ENCODE results near the gene CTSD. TPM values are rescaled to one million over a fixed set of nuclear protein-coding genes. Genes with fewer than 3 reads are reported as not detected.
"Not testable (repeated sequence)": the region's sequence is repeated elsewhere in the genome, so short reads cannot be mapped to it uniquely, and the experiment has no call there.

The CTSD gene
- polyA plus RNA-seq, 1 of the 3 experiments (the other 2 are of a cell fraction): 187 TPM

DNA sequence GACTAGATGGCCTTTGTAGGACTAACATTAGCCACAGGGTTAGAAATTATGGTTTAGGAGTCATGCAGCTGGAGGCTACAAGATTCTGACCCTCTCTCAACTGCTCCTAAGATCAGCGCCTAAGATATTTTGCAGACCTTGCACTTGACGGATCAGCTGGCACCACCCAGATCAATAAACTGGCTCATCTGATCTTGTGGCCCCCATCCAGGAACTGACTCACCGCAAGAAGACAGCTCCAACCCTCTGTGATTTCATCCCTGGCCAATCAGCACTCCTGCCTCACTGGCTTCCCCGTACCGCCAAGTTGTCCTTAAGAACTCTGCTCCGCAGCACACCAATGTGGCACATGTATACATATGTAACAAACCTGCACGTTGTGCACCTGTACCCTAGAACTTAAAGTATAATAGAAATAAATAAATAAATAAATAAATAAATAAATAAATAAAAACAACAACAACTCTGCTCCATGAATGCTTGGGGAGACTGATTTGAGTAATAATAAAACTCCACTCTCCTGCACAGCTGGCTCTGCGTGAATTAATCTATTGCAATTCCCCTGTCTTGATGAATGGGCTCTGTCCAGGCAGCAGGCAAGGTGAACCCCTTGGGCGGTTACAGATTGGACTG, 5.7 kb upstream of the CTSD start:
- 0 out of 2 replicates have a peak, but pooled peaks have one; percentile 18 for TF ChIP-seq TCF12 (IDR thresholded peaks at IDR 0.05)
- H3K79me2 ChIP-seq (ENCODE audit: insufficient read depth); H2AFZ ChIP-seq (ENCODE audit: low read depth); H3K4me3 ChIP-seq (ENCODE audit: low read depth in 2 of 2, low read length in 1 of 2); H3F3A ChIP-seq (replicated peaks; ENCODE audit: insufficient read depth); H3K27ac ChIP-seq (ENCODE audit: low read depth in 2 of 2, low read length in 1 of 2); H3K9me2 ChIP-seq; POLR2A ChIA-PET; H3K27me3 ChIP-seq (ENCODE audit: insufficient read depth); DNase-seq; H4K20me1 ChIP-seq (ENCODE audit: insufficient read depth); H3K9ac ChIP-seq; H3K36me3 ChIP-seq (replicated peaks in 1 of 2; ENCODE audit: control insufficient read depth in 1 of 2, insufficient read depth in 2 of 2, low read length in 1 of 2); H3K4me2 ChIP-seq; H3K9me3 ChIP-seq: not testable (repeated sequence)
- 85% methylated on average over 9 of the region's 9 CpGs for WGBS (ENCODE audit: low lambda C conversion rate)
- H3K4me1 ChIP-seq (ENCODE audit: control insufficient read depth in 1 of 2, insufficient read depth in 2 of 2, low read depth in 1 of 2, low read length in 1 of 2): peaks cover 6 to 14% of the 10 kb centered on the region in 2 experiments; a peak in 3 of 4 replicates
- CTCF ChIA-PET: interaction anchor here (1.0 to 2.2 kb wide), 4 partner anchors 21 to 76 kb away, joined by 3 to 8 read pairs (median 4); no protein-coding TSS in a partner anchor

GRCh38 chr11:1768141-1768469, 4.4 kb upstream of the CTSD start:
- Histone ChIP-seq H3F3A (replicated peaks; ENCODE audit: insufficient read depth) (no peaks in the 10 kb centered on the region), H3K9me3 (no peaks in the 10 kb centered on the region), H4K20me1 (ENCODE audit: insufficient read depth) (no peaks in the 10 kb centered on the region), H2AFZ (ENCODE audit: low read depth) (no peak overlapping the region), H3K4me3 (ENCODE audit: low read depth in 2 of 2, low read length in 1 of 2) (no peak overlapping the region), H3K4me1 (ENCODE audit: control insufficient read depth in 1 of 2, insufficient read depth in 2 of 2, low read depth in 1 of 2, low read length in 1 of 2) (peaks cover 8 to 16% of the 10 kb centered on the region in 2 experiments; a peak in 3 of 4 replicates), H3K27me3 (ENCODE audit: insufficient read depth) (no peaks in the 10 kb centered on the region), H3K27ac (ENCODE audit: low read depth in 2 of 2, low read length in 1 of 2) (no peak overlapping the region), H3K9me2 (no peaks in the 10 kb centered on the region), H3K9ac (no peak overlapping the region), H3K79me2 (ENCODE audit: insufficient read depth) (peaks cover 6% of the 10 kb centered on the region; the same call in 1 of the 2 replicates), H3K36me3 (replicated peaks in 1 of 2; ENCODE audit: control insufficient read depth in 1 of 2, insufficient read depth in 2 of 2, low read length in 1 of 2) (no peaks in the 10 kb centered on the region), H3K4me2 (no peak overlapping the region)
- ChIA-PET CTCF (interaction anchor here (0.8 kb wide), 1 partner anchor 64 kb away, joined by 3 read pairs; no protein-coding TSS in a partner anchor), POLR2A (no interaction called here)
- WGBS (ENCODE audit: low lambda C conversion rate): 86% methylated on average over 5 of the region's 7 CpGs
- DNase-seq: no peak
- TF ChIP-seq RAD21 (IDR thresholded peaks at IDR 0.05; ENCODE audit: low read length): no peak
- TF ChIP-seq RXRA (IDR thresholded peaks at IDR 0.05; ENCODE audit: borderline replicate concordance, low read depth): no peak
- TF ChIP-seq SIN3A (IDR thresholded peaks at IDR 0.05; ENCODE audit: borderline replicate concordance, low read depth, low read length): no peak

DNA sequence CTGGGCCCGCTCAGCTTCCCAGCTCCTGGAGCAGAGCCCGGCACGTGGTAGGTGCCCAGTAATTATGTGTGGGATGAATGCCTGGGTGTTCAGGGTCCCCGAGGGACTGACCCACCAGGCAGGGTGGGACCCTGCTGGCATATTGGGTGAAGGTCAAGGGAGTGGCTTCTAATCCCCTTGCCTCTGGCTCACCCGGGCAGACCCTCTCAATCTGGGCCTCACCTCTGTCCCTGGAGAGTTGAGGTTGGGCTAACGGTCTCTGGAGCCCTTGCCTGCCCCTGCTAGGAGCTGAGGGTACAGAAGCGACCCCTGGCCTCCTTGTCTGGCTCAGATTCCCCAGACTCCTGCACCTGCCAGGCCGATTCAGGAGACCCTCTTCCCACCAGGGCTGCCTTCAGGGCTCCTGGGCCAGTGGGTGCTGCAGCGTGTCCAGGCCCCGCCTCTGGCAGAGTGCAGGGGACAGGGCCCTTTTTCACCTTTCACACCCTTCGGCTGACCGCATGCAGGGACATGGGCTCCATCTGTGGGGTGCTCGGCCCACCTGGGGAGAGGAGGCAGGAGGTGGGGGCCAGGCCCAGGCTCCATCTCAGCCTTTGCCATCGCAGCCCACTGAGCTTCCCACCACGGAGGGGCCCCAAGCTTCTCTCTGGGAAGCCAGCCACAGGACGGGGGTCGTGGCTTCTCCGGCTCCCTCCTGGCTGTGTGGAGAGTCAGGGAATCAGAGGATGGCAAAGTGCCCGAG, 3.8 kb upstream of the CTSD start:
- Histone ChIP-seq H4K20me1 (ENCODE audit: insufficient read depth) (no peaks in the 10 kb centered on the region), H3K4me2 (no peak overlapping the region), H3K27ac (ENCODE audit: low read depth in 2 of 2, low read length in 1 of 2) (no peak overlapping the region), H2AFZ (ENCODE audit: low read depth) (no peak overlapping the region), H3K4me3 (ENCODE audit: low read depth in 2 of 2, low read length in 1 of 2) (no peak overlapping the region), H3K9me3 (no peaks in the 10 kb centered on the region), H3K9me2 (no peaks in the 10 kb centered on the region), H3K79me2 (ENCODE audit: insufficient read depth) (peaks cover 11% of the 10 kb centered on the region; the same call in 1 of the 2 replicates), H3K27me3 (ENCODE audit: insufficient read depth) (no peaks in the 10 kb centered on the region), H3K4me1 (ENCODE audit: control insufficient read depth in 1 of 2, insufficient read depth in 2 of 2, low read depth in 1 of 2, low read length in 1 of 2) (peaks cover 8 to 16% of the 10 kb centered on the region in 2 experiments; a peak in 3 of 4 replicates), H3K36me3 (replicated peaks in 1 of 2; ENCODE audit: control insufficient read depth in 1 of 2, insufficient read depth in 2 of 2, low read length in 1 of 2) (no peaks in the 10 kb centered on the region), H3F3A (replicated peaks; ENCODE audit: insufficient read depth) (no peaks in the 10 kb centered on the region), H3K9ac (no peak overlapping the region)
- ChIA-PET CTCF (interaction anchor here (0.8 kb wide), 1 partner anchor 64 kb away, joined by 3 read pairs; no protein-coding TSS in a partner anchor), POLR2A (no interaction called here)
- 83% methylated on average over 8 of the region's 19 CpGs for WGBS (ENCODE audit: low lambda C conversion rate)
- DNase-seq: no peak
- TF ChIP-seq TCF12 (IDR thresholded peaks at IDR 0.05) (no peak), RAD21 (IDR thresholded peaks at IDR 0.05; ENCODE audit: low read length) (no peak), RFX5 (IDR thresholded peaks at IDR 0.05; ENCODE audit: low read length) (no peak), RCOR1 (IDR thresholded peaks at IDR 0.05; ENCODE audit: low read length) (no peak), TEAD4 (IDR thresholded peaks at IDR 0.05; ENCODE audit: borderline replicate concordance, insufficient read depth) (no peak), NFIC (IDR thresholded peaks at IDR 0.05; ENCODE audit: borderline replicate concordance) (no peak), NRF1 (IDR thresholded peaks at IDR 0.05; ENCODE audit: low read depth, low read length) (no peak), FOXJ3 (CRISPR knock-in tag; IDR thresholded peaks at IDR 0.05) (no peak), GATA2 (CRISPR knock-in tag; IDR thresholded peaks at IDR 0.05) (no peak), GABPA (IDR thresholded peaks at IDR 0.05; ENCODE audit: low read depth) (no peak), SIN3A (IDR thresholded peaks at IDR 0.05; ENCODE audit: borderline replicate concordance, low read depth, low read length) (no peak)
- TF ChIP-seq, protein P1, sequence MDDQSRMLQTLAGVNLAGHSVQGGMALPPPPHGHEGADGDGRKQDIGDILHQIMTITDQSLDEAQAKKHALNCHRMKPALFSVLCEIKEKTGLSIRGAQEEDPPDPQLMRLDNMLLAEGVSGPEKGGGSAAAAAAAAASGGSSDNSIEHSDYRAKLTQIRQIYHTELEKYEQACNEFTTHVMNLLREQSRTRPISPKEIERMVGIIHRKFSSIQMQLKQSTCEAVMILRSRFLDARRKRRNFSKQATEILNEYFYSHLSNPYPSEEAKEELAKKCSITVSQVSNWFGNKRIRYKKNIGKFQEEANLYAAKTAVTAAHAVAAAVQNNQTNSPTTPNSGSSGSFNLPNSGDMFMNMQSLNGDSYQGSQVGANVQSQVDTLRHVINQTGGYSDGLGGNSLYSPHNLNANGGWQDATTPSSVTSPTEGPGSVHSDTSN (IDR thresholded peaks at IDR 0.05): no peak
